H1 (cell line): ENCODE data around the gene FOXS1. TPM values are rescaled to one million over a fixed set of nuclear protein-coding genes. Genes with fewer than 3 reads are reported as not detected.

ENCODE experiments used
- GTF2F1 ChIP-seq: IDR thresholded peaks from 2 replicates; pipeline ENCODE4 v1.6.1; 2012; ENCODE audit warnings: low read depth, low read length, improper control_type of control experiment, borderline replicate concordance
- HDAC6 ChIP-seq: IDR thresholded peaks from one replicate; pipeline ENCODE4 v1.7.1; 2012; ENCODE audit warnings: low read depth, mild to moderate bottlenecking, inconsistent platforms, low read length, moderate library complexity
- polyA plus RNA-seq, 7 experiments: library from polyadenylated mRNA; depleted of rRNA in 3 of 7; stranded (reverse) in 5 of 7; unstranded in 2 of 7; fragments of >200 nt in 5 of 7; fragments of 200-250 nt in 2 of 7; gene quantifications; 1 replicate in 5 of 7; 2 replicates in 1 of 7; 4 replicates in 1 of 7; pipeline versions ENCODE4 v1.2.1 to v1.2.3, GENCODE V29; 2011 to 2013; ENCODE audit warnings: missing spikeins in 2 of 7, mixed read lengths in 2 of 7
- total RNA-seq: library from RNA; stranded (reverse); fragmentation: NEBNext Ultra II Directional; extraction: Animal tissue kit (Norgen Biotek cat#: 25700); gene quantifications from 2 replicates; pipeline ENCODE4 v1.2.1, GENCODE V29; 2021

The FOXS1 gene
- total and polyA plus RNA-seq, 2 of the 8 experiments (the other 6 are each of a cell fraction or from before 2014, with no cell fraction given) = 0.45 TPM; not detected in 1

DNA sequence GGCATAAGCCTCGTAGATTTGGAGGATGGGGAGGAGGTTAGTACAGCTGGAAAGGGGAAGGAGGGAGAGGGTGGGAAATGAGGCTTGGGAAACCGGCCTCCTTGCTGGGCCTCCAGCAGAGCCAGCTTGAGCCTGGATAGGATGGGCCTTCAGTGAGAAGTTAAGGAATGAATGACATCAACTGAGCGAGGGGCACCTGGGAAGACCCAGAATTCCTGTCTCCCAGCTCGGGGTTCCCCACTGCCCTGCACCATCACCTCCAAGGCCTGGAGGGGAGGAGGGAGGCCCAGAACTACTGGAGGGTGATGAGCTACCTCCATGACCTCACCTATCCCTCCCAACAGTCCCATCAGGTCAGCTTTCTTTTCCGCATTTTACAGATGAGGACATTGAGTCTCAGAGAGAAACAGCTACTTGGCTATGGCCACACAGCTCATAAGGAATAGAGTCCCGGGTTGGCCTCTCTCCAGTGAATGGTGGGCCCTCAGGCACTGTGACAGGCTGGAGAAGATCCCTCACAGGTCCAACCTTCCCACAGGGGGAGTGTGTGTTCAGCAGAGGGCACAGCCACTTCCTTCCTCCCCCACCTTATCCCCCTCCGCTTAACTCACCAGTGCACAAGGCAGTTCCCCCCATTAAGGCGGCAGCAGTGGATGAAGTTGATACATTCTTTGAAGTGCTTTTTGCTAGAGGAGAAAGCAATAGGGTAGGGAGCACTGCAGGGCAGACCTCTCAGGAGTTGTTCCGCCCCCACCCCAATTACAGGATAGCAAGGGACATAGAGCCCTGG, 18.1 kb upstream of the FOXS1 start (continued):
- TF ChIP-seq GTF2F1 = no peak
- no peak for TF ChIP-seq HDAC6
